Breast epithelium (tissue), 3 donors: ENCODE data around the gene XPO6.

Experiments
- POLR2AphosphoS5 ChIP-seq, 3 donors: sonication (generic); formaldehyde crosslinking; IDR thresholded peaks; one replicate each; pipeline ENCODE4 v1.6.1; 2017; ENCODE audit warnings: antibody characterized with exemption in 3 of 3
- TF ChIP-seq, protein P1 (sequence below), 3 donors: fragments of 450-650 bp; IDR thresholded peaks; one replicate each; pipeline ENCODE4 v1.5.1; 2016 to 2017; ENCODE audit warnings: antibody characterized with exemption in 3 of 3, mild to moderate bottlenecking in 3 of 3, moderate library complexity in 3 of 3

DNA sequence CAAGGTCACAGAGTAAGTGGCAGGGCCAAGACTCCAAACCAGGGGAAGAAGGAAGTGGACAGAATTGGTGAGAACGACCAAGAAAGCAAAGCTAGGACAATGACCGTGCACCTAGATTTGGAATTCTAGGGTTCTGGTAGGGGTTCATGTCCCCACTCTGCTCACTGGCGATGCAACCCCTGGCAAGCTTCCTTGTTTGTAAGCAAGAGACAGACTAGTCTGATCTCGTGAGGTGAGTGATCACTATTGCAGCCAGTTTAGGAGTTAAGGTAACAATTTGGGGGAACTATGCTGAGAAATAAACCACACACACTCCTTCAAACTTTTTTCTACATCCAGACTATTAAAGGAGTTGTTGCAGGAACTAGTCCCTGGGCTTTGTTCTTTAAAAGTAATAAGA is 48.1 kb downstream of the XPO6 start:
- TF ChIP-seq POLR2AphosphoS5 (IDR thresholded peaks at IDR 0.05), result no peak
- TF ChIP-seq, protein P1, sequence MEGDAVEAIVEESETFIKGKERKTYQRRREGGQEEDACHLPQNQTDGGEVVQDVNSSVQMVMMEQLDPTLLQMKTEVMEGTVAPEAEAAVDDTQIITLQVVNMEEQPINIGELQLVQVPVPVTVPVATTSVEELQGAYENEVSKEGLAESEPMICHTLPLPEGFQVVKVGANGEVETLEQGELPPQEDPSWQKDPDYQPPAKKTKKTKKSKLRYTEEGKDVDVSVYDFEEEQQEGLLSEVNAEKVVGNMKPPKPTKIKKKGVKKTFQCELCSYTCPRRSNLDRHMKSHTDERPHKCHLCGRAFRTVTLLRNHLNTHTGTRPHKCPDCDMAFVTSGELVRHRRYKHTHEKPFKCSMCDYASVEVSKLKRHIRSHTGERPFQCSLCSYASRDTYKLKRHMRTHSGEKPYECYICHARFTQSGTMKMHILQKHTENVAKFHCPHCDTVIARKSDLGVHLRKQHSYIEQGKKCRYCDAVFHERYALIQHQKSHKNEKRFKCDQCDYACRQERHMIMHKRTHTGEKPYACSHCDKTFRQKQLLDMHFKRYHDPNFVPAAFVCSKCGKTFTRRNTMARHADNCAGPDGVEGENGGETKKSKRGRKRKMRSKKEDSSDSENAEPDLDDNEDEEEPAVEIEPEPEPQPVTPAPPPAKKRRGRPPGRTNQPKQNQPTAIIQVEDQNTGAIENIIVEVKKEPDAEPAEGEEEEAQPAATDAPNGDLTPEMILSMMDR (IDR thresholded peaks at IDR 0.05), result no peak
